HG03045 (cell line): Measurements from ENCODE around the gene FUCA1.
"Not testable (repeated sequence)": the region's sequence is repeated elsewhere in the genome, so short reads cannot be mapped to it uniquely, and the experiment has no call there.

ENCODE experiments used
- ATAC-seq: cut with Tn5 transposase; IDR thresholded peaks from one replicate; pipeline ENCODE4 v1.9.1; 2021; ENCODE audit warnings: mild to moderate bottlenecking, moderate library complexity; ENCODE audit not compliant: unreplicated experiment

Gene FUCA1

GRCh38 chr1:23803674-23804073, 64.4 kb downstream of the FUCA1 start:
- ATAC-seq, result no peak

GRCh38 chr1:23802809-23803342, 65.2 kb downstream of the FUCA1 start:
- not testable (repeated sequence) for ATAC-seq

- no peak for ATAC-seq
Observed at GRCh38 chr1:23801876-23802275, 66.2 kb downstream of the FUCA1 start.

GRCh38 chr1:23801338-23801748, 66.7 kb downstream of the FUCA1 start:
- no peak for ATAC-seq

- peak; percentile 73 for ATAC-seq
Observed at GRCh38 chr1:23800400-23801337, 67.4 kb downstream of the FUCA1 start, which contains the start of gene GALE. TSS of gene GALE (minus strand) at chr1:23800754. CDS start at chr1:23799007, 1,747 bp downstream.

GRCh38 chr1:23799570-23800399, 68.3 kb downstream of the FUCA1 start:
- peak; percentile 12 for ATAC-seq

- no peak for ATAC-seq
Observed at GRCh38 chr1:23799255-23799569, 68.9 kb downstream of the FUCA1 start.

GRCh38 chr1:23798662-23799142, 69.4 kb downstream of the FUCA1 start:
- ATAC-seq, result no peak

- no peak for ATAC-seq
Observed at GRCh38 chr1:23797478-23798448, 70.3 kb downstream of the FUCA1 start.

- no peak for ATAC-seq
Observed at GRCh38 chr1:23796466-23797271, 71.4 kb downstream of the FUCA1 start.

- no peak for ATAC-seq
Observed at GRCh38 chr1:23795676-23796465, 72.2 kb downstream of the FUCA1 start.
